Measurements from ENCODE around the gene GUCY2F.

GUCY2F gene

GRCh38 chrX:109398833-109399232 lies 83.1 kb downstream of the GUCY2F start:
- no peak for DNase-seq (ENCODE audit: low read depth)
- H3K4me3 ChIP-seq (ENCODE audit: low read depth, low read length): no peak overlapping the region
- TF ChIP-seq, protein P1, sequence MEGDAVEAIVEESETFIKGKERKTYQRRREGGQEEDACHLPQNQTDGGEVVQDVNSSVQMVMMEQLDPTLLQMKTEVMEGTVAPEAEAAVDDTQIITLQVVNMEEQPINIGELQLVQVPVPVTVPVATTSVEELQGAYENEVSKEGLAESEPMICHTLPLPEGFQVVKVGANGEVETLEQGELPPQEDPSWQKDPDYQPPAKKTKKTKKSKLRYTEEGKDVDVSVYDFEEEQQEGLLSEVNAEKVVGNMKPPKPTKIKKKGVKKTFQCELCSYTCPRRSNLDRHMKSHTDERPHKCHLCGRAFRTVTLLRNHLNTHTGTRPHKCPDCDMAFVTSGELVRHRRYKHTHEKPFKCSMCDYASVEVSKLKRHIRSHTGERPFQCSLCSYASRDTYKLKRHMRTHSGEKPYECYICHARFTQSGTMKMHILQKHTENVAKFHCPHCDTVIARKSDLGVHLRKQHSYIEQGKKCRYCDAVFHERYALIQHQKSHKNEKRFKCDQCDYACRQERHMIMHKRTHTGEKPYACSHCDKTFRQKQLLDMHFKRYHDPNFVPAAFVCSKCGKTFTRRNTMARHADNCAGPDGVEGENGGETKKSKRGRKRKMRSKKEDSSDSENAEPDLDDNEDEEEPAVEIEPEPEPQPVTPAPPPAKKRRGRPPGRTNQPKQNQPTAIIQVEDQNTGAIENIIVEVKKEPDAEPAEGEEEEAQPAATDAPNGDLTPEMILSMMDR (IDR thresholded peaks at IDR 0.05; ENCODE audit: insufficient read depth, low read depth, low read length, missing control alignments): no peak

GRCh38 chrX:109398061-109398460 lies 83.8 kb downstream of the GUCY2F start:
- no peak overlapping the region for H3K4me3 ChIP-seq (ENCODE audit: low read depth, low read length)
- TF ChIP-seq, protein P1 (IDR thresholded peaks at IDR 0.05; ENCODE audit: insufficient read depth, low read depth, low read length, missing control alignments): no peak
- DNase-seq (ENCODE audit: low read depth): no peak

- peak; percentile 28 for DNase-seq (ENCODE audit: low read depth)
- H3K4me3 ChIP-seq (ENCODE audit: low read depth, low read length): no peak overlapping the region
- TF ChIP-seq, protein P1 (IDR thresholded peaks at IDR 0.05; ENCODE audit: insufficient read depth, low read depth, low read length, missing control alignments): peak; percentile 16
Measured at GRCh38 chrX:109393859-109394258, 88.0 kb downstream of the GUCY2F start.

- H3K4me3 ChIP-seq (ENCODE audit: low read depth, low read length): no peak overlapping the region
- DNase-seq (ENCODE audit: low read depth): no peak
- TF ChIP-seq, protein P1 (IDR thresholded peaks at IDR 0.05; ENCODE audit: insufficient read depth, low read depth, low read length, missing control alignments): no peak
Measured at GRCh38 chrX:109392895-109393294, 89.0 kb downstream of the GUCY2F start.

- H3K4me3 ChIP-seq (ENCODE audit: low read depth, low read length): no peak overlapping the region
- DNase-seq (ENCODE audit: low read depth): no peak
- TF ChIP-seq, protein P1 (IDR thresholded peaks at IDR 0.05; ENCODE audit: insufficient read depth, low read depth, low read length, missing control alignments): no peak
Measured at GRCh38 chrX:109390556-109390955, 91.3 kb downstream of the GUCY2F start.

- TF ChIP-seq, protein P1 (IDR thresholded peaks at IDR 0.05; ENCODE audit: insufficient read depth, low read depth, low read length, missing control alignments): no peak
- H3K4me3 ChIP-seq (ENCODE audit: low read depth, low read length): no peak overlapping the region
Measured at GRCh38 chrX:109389917-109390316, 92.0 kb downstream of the GUCY2F start.

DNA sequence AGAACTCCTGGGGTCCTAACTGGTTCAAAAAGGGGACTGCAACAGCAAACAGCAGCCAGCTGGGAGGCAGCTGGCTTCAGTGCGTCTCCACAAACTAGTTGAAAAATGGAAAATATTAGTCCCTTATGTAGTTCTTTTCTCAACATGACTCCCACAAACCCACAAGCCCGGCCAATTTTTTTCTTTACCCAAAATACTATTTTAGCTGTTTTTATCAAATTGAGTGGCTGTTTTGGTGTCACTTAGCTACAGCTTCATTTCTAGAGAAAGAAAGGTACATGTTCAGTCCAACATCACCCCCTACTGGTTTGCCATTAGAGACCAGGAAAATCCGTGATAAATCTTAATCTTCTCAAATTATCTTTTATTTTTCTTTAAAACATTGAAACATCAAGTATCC lies 97.2 kb downstream of the GUCY2F start:
- H3K4me3 ChIP-seq (ENCODE audit: low read depth, low read length): no peak overlapping the region
- DNase-seq (ENCODE audit: low read depth): peak; percentile 38
- TF ChIP-seq, protein P1 (IDR thresholded peaks at IDR 0.05; ENCODE audit: insufficient read depth, low read depth, low read length, missing control alignments): peak; percentile 30

More at GRCh38 chrX:109389917-109390316, 92.0 kb downstream of the GUCY2F start:
- DNase-seq (ENCODE audit: low read depth): no peak
